DMS153 treated with DMSO at 0.1 percent for 48 hours (cell line): ENCODE results near the gene DR1.

Source experiments
- DNase-seq: peaks from one replicate; lab custom pipeline; 2025; ENCODE audit not compliant: unreplicated experiment; lab: John Stamatoyannopoulos, UW

Gene DR1

DNA sequence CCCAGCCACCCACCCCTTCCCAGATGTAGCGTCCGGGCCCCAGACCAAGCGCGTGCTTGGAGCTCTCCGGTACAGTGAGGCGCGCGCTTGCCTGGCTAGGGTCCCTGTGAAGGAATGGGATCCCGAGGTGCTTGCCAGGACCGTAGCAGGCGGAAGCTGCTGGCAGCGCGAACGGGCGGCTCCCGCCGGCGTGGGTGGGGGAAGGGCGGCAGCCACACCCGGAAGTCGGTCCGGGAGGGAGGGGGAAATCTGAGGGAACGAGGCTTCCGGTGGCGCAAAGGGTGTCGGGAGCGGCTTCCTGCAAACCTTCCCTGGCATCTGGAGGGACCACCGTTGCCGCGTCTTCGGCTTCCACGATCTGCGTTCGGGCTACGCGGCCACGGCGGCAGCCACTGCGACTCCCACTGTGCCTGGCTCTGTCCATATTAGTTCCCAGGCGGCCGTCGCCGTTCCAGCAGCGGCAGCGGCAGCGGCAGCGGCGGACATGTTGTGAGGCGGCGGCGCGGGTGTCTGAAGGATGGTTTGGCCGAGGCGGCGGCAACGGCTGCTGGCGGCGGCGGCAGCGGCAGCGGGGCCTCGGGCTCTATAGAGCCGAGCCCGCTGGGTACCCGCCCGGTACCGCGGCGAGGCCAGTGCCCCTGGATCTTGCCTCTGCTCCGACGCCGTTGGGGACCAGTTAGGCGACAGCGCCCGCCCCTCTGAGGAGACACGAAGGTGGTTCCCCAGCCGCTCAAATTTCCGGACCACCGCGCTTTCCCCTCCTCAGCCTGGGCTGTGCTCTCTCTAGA lies at the start of gene DR1:
Gene DR1, plus strand, starts transcription at position 275 of the 788 bp plus-strand sequence. CDS start 739 bp downstream, outside the sequence.
- DNase-seq = peak; percentile 79

DNA sequence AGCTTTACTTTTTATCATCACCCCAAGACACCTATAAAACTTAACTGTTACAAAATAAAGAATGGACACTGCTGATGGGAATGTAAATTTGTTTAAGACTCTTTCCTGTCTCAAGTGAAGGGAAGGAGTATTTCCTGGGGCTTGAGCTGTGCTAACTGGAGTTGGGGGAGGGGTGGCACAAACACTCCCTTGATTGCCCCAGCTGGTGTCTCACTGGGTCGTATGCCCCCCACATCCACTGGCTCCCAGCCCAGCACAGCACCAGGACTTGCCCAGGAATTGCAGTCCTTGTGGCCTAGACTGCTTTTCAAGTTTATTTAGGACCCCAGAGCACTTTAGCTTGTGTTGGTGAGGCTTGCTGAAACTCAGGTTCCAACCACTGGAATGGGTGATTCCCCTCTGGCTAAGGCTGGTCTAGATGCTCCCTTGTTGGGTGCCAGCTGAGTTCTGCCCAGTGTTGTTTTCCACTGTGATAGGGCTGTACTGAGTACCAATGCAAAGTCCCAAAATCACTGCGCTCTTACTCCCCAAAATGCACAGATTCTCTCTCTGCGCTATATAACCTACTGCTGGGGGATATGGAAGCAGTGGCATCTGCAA lies 49.1 kb upstream of the DR1 start:
- DNase-seq = no peak

DNA sequence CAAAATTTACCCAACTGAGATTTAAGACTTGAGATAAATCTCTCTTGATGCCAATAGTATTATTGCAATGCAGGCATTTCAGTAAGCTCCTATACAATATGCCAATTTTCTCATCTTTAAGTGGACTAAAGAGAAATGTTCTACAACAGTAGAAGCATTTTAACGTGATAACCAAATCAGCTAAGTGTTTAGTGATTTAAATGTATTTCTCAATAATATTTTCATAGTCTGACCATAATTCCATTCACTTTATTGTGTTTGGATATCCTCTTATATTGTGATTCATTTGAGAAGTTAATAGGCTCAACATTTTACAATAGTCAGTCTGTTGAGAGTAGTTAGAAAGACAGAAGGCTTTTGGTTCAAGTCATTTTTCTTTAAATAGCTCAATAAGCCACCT lies 44.6 kb upstream of the DR1 start:
- no peak for DNase-seq

DNA sequence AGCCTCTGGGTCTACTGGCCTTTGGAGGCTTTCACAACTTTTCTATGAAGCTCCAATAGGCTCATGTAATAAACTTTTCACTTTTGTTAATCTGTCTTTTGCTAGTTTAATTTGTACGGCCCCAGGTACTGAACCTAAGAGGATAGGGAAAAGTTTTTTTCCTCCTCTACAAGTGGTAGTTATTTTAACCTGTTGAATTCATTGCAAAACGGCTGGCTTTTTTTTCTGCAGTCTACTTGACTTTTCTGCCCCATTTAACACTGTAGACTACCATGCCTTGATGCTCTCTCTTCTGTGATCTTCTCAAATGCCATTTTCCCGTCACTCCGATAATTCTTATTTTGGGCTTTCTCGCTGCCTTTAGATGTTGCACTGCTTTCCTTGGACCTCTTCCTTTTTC lies 43.6 kb upstream of the DR1 start:
- DNase-seq = no peak

DNA sequence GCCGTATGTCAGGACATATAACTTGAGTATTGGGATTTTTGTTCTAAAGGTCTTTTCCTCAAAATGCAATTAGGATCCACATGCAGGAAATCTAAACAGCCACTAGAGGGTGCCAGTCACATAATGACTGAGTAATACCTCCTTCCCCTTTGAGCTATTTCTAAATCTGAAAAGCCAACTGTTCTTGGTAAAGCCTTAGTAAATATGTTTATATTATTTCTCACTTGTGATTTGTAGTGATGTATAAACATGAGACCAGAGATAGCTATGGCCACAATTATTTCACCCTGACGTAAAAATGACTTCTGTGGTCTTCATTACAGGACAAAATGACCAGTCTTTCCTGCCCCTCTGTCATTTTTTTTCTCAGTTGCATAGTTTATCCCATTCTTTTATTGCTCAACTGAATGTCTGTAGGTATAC lies 41.0 kb upstream of the DR1 start:
- peak; percentile 50 for DNase-seq

DNA sequence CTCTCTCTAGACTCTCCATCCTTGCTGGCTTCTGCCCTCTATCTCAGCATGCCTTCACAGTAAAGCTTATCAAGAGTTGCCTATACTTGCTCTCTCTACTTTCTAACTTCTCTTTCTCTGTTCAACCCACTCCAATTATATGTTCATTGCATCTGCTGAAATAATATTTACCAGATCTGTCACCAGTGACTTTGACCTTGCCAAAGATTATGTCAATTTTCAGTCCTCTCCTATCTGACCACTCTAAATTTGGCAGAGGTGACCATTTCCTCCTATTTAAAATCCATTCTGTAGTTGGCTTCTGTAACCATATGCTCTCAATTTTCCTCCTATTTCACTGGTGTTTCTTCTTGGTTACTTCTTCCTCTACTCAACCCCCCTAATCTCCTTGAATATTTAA lies 38.8 kb upstream of the DR1 start:
- no peak for DNase-seq

DNA sequence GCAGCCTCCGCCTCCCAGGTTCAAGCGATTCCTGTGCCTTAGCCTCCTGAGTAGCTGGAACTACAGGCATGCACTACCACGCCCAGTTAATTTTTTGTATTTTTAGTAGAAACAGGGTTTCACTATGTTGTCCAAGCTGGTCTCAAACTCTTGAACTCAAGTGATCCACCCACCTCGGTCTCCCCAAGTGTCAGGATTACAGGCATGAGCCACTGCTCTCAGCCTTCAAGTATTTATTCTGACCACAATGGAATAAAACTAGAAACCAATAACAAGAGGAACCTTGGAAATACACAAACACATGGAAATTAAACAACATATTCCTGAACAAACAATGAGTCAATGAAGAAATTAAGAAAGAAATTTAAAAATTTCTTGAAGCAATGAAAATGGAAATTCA lies 32.7 kb upstream of the DR1 start:
- no peak for DNase-seq

DNA sequence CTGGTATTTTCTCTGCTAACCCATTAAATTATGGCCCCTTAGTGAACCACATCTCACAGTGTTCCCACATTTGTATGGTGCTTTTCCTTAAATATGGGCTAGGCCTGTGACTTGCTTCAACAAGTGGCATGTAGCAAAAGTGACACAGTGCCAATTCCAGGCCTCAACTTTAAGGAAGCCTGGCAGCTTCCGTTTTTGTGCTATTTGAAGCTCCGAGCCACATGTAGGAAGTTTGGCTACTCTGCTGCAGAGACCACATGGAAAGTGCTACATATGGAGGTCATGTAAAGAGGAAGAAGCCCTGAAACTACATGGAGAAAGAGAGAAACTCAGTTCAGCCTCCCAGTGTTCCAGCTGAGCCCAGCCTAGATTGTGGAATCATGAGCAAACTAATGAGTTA lies 28.5 kb upstream of the DR1 start:
- no peak for DNase-seq

DNA sequence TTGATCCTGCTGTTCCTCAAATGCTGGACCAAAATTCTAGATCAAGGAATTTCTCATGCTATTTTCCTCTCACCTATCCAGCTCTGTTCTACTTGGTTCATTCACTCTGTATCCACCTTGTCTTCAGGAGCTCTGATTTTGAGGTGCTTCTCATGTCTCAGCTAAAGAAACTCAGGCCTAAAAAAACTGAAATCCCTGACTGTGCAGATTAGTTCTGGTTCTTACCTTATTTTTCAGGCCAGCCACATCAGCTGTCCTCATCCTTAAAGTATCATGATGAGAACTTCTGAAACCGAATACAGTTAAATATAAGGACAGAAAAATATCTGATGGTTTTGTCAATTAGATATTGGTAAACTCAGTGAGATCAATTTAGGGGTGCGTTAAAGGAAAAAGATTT lies 27.8 kb upstream of the DR1 start:
- DNase-seq = no peak

DNA sequence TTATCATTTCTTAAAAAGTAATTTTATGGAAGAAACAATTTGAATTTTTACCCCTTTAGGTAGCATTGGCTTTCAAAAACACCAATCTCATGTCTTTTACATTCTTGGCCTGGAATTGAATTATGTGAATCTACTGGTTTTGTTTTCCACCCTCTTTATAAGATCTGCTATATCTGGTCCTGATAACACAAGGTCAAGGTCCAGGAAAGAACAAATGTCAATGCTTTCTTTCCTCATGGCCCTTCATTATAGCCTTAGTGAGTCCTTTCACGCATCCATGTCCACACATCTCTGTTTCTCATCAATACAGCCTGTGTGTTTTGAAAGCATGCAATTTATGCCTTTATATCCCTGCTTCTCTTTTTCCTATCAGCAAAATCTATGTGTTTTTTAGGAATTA lies 24.0 kb upstream of the DR1 start:
- DNase-seq = no peak

DNA sequence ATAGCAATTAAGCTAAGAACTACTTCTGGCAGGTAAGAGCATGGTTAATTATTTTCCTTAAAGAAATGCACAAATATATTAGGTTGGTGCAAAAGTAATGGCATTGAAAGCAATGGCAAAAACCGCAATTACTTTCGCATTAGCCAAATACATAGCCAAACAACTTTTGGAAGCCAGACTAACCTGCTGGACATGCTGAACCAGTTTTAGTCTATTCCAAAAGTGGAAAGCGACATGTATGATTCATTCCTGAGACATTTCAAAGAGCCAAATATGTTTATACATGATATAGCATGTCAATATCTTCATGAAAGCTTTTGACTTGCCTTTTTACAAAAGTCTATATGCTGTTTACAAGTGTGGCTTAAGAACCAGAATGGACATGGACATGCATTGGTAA lies 23.4 kb upstream of the DR1 start:
- no peak for DNase-seq

DNA sequence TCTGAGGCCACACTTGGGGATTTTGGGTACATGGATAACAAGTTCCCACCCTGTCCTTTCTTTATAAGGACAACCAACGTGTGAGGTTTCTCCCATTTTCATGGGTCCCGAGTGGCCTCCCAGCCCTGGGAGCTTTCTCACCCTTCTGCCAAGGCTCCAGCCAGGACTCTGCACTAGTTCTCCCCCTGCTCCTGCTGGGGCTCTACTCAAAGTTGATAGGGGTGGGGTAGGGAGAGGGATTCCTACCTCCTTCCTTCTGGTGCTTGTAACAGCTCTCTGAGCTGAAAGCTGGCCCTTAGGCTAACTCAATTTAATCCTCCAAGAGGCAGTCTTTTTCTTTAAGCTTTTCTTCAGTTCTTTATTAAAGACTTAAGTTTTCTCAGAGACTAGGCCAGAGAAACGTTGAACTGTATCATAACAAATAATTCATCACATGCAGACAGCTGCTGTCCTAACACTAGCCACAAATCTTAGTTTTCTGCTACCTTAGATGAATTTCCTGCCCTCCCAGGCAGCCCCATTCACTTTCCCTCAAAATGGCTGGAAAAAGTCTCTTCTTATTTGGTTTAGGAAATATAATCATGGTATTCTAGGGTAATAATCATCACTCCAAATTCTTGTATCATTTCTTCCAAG lies 22.4 kb upstream of the DR1 start:
- no peak for DNase-seq

DNA sequence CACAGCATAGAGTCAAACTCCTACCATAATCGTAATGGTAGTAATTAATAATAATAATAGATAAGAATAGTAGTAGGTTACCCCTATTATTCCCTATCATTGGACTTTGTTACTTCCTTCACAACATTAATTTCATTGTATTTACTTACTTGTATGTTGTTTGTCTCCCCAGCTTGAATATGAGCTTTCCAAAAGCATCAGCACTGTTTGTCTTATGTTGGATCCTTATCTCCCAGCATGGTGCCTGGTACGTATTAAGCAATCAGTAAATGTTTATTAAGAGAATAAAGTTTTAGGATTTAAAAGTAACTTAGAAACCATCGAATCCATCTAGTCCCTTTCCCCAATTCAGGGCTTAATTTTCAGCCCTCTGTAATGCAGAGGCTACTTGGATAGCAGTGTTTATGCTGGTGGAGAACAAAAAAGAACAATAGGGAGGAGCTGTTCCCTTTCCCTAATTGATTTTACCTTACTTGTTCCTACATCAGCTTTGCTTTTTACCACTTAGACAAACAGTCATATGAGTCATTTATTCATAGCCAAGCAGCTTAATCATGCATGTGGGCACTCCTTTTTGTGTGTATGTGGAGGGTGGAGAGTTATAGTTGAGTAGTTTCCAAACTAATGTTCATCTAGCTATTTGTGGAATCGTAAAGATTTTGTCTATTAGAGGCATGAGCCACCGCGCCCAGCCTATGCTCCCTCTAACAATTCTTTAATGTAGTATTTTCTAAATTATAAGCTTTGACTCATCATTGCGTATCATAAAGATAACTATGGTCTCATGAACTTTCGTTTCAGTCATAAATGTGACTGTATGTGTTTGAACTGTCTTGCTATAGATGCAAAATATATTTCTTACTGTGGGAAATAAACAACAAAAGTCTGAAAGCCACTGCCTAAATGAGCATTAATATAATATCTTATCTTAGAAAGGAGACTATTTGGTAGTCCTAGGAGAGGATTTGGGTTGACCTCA lies 20.9 kb upstream of the DR1 start:
- DNase-seq = peak; percentile 44

DNA sequence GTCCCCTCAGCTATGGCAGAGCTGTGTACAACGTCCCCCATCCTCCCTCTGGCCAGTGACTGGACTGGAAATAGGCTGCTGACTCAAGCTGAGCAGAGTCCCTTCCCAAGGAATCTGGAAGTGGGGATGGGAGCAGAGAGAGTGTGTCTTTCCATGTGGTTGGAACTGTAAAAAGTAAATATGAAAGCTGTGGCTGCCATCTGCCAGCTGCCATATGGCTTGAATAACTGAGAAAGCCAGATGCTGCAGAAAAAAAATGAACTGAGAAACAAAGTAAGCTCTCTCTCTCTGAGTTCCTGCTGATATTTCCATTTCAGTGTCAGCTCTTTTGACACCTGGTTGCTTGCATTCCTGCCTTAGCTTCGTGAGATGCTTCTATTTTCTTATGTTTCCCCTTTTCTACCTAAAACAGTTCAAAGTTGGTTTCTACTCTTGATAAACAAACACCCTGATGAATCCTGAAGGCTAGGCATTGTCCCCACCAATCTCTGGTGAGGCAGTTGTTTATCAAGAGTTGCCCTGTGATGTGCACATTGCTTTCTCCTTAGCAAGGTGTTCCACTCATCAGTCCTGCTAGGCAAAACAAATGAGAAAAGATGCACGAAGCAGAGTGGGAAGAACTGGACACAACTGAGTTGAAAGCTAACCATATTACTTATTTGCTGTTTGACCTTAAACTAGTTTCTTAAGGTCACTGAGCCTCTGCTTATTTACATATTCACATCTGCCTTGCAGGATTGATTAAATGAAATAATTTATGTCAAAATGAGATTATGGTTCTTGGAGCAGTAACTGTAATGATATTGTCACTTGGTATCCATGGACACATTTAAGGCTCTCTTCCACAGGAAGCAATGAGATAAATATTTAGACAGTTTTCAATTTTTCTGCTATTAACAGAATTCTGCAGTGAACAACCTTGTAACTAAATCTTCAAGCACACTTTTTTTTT lies 16.6 kb upstream of the DR1 start:
- DNase-seq = no peak

DNA sequence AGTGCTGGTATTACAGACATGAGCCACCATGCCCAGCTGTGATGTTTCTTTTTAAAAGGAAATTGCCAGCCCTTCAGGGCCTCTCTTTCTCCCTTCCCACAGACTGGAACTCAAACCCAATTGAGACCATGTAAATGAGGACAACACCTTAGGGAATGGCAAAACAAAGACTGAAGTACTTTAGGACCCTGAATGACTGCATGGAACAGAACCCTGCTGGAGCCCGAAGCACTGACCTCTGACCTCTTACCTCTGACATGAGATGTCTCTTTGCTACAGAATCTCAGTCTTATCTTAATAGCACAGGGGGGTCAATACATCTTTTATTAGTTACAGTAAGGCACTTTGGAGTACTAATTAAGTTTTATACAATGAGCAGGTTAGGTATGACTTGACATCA lies 15.5 kb upstream of the DR1 start:
- no peak for DNase-seq

DNA sequence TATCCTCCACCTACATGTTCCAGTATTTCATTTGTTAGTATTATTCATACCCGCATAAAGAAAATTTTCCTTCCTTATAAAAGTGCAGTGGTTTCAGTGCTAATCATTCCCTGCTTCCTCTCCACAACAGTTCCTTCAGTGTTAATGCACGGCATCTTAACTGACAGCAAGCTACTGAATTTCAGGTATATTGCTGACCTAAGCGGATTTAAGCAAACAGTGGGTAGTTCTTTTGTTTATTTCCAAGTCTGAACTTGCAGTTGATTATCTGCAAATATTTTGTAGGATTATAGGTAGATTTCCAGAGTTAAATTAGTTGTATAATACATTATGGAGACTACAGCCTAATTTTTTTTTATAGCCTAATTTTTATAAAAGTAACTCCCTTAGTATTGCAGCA lies 15.1 kb upstream of the DR1 start:
- DNase-seq = no peak

DNA sequence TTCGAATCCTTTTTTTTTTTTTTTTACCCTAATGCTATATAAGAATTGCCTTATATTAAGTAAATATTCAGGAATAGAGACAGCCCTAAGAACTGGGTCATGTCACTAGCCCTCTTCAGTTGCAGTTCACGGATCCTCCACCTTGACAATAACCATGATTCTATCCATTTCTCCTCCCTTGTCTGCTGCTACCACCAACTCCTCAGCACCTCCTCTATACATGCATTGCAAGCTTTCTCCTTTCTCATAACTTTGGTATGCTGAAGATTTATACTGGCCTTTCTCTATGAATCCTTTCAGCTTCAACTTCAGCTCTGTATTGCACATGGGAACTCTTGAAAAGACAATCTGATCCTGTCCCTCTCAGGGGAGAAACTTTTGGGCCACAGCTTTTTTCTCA lies 14.3 kb upstream of the DR1 start:
- DNase-seq = no peak

DNA sequence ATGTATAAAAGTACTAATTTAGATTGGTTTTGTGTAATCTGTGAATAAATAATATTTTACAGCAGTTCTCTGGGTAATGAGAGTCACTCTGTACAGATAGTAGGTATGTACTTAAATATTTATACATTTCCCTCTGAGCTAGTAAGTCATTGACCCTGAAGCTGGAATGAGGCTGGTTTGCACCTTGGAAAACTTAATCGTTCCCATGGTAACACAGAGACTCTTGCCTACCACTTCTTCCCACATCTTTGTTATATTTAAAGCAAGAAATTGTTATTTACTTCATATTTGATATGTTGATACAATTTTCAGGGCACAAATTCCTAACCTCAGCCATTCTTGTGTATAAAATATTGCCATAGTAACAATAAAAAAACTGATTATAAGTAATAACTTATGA lies 13.3 kb upstream of the DR1 start:
- no peak for DNase-seq

DNA sequence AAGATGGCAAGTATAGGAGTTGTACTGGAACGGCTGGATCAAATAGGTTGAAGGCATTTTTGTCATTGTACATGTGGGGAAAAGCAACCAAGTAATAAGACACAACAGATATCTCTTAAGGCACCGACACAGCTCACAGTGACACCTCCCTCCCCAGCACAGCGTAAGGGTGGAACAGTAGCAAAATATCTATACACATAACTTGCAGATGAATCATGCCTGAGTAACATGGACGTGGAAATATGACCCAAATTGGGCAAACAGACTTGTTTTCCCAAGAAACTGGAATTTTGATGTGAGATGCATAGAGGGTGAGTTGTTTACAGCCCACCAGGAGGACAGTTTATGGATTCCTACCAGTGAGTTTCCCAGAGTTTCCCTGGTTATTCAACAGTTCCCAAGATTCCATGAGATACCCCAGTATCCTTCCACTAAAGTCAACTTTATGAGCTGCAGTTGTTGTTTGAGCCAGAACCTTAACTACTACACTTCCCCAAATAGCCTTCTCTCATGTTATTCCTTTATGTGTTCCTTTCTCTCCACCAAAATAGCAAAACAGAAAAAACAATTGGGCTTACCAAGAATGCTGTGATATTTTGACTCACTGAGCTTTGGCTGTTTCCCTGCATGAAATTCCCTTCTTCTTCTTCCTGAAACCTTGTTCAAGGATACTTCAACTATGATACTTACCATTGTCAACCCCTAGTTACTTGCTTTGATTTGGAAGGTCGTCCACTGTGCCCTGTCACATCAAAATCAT lies 7.1 kb upstream of the DR1 start:
- DNase-seq = no peak
